Measurements from ENCODE around the gene HGFAC. TPM values are rescaled to one million over a fixed set of nuclear protein-coding genes. Genes with fewer than 3 reads are reported as not detected.

Gene HGFAC
- total and polyA plus RNA-seq, 8 donors: 0.50 to 3.4 (median 1.2) TPM; not detected in 5

- Histone ChIP-seq H3K9me3 (no peaks in the 10 kb centered on the region), H3K36me3 (no peaks in the 10 kb centered on the region), H3K4me3 (no peak overlapping the region), H3K27me3 (peaks cover 0 to 71% (median 0%) of the 10 kb centered on the region in 3 donors), H3K4me1 (peaks cover 6 to 21% (median 21%) of the 10 kb centered on the region in 4 donors), H3K27ac (no peak overlapping the region)
- intact Hi-C loops (cut with DNase I; ENCODE audit: low total_unique reads): no loop called here
- TF ChIP-seq POLR2A (IDR thresholded peaks at IDR 0.05): no peak
- TF ChIP-seq EP300 (IDR thresholded peaks at IDR 0.05): no peak
- TF ChIP-seq CTCF (IDR thresholded peaks at IDR 0.05): no peak
- no peak for TF ChIP-seq POLR2AphosphoS5 (IDR thresholded peaks at IDR 0.05)
- 84 to 93% (median 90%) methylated on average over 17 to 27 of the region's 27 CpGs for WGBS, 5 donors
- DNase-seq: no peak
These were observed 35.4 kb downstream of the HGFAC start for GRCh38 chr4:3476936-3477749.

GRCh38 chr4:3477750-3478430 lies 36.1 kb downstream of the HGFAC start:
- Histone ChIP-seq H3K9me3 (no peaks in the 10 kb centered on the region), H3K4me3 (no peak overlapping the region), H3K4me1 (peaks cover 12 to 29% (median 27%) of the 10 kb centered on the region in 4 donors), H3K27me3 (peaks cover 0 to 72% (median 0%) of the 10 kb centered on the region in 3 donors), H3K27ac (no peak overlapping the region), H3K36me3 (no peaks in the 10 kb centered on the region)
- TF ChIP-seq POLR2AphosphoS5 (IDR thresholded peaks at IDR 0.05) (no peak), POLR2A (IDR thresholded peaks at IDR 0.05) (no peak), CTCF (IDR thresholded peaks at IDR 0.05) (no peak)
- intact Hi-C loops (cut with DNase I; ENCODE audit: low total_unique reads): no loop called here
- no peak for DNase-seq
- WGBS, 5 donors: 78 to 83% (median 79%) methylated on average over 16 to 23 of the region's 23 CpGs

- H3K4me3 ChIP-seq: no peak overlapping the region
- TF ChIP-seq POLR2A (IDR thresholded peaks at IDR 0.05) (no peak), EP300 (IDR thresholded peaks at IDR 0.05) (no peak), POLR2AphosphoS5 (IDR thresholded peaks at IDR 0.05) (no peak), CTCF (IDR thresholded peaks at IDR 0.05) (no peak)
- no peaks in the 10 kb centered on the region for H3K36me3 ChIP-seq
- WGBS, 5 donors: 86 to 91% (median 89%) methylated on average over 16 to 35 of the region's 35 CpGs
- H3K27ac ChIP-seq: no peak overlapping the region
- intact Hi-C loops (cut with DNase I; ENCODE audit: low total_unique reads): no loop called here
- no peaks in the 10 kb centered on the region for H3K9me3 ChIP-seq
- no peak for DNase-seq
- H3K27me3 ChIP-seq: peaks cover 0 to 72% (median 0%) of the 10 kb centered on the region in 3 donors
- H3K4me1 ChIP-seq: peaks cover 17 to 37% (median 34%) of the 10 kb centered on the region in 4 donors
These were observed 36.9 kb downstream of the HGFAC start for GRCh38 chr4:3478446-3479357.
